Aorta (tissue), 5 donors: ENCODE results near the gene COQ10A. TPM values are rescaled to one million over a fixed set of nuclear protein-coding genes. Genes with fewer than 3 reads are reported as not detected.
"Not testable (repeated sequence)": the region's sequence is repeated elsewhere in the genome, so short reads cannot be mapped to it uniquely, and the experiment has no call there.

ENCODE experiments used
- ATAC-seq: fragments of 200-7000 bp; cut with Tn5 transposase; one replicate; pipeline ENCODE4 v1.9.1; 2022; ENCODE audit warnings: moderate library complexity; ENCODE audit not compliant: low FRiP score
- DNase-seq, 2 donors: peaks; one replicate each; pipeline ENCODE4 v3.0.0-alpha.2; 2020
- H3K27ac ChIP-seq, 2 donors: one replicate each; pipeline ENCODE4 v1.5.1; 2013; ENCODE audit warnings: low read length in 2 of 2, mild to moderate bottlenecking in 2 of 2, moderate library complexity in 2 of 2, control low read depth in 1 of 2, inconsistent platforms in 1 of 2, low read depth in 1 of 2
- H3K27me3 ChIP-seq, 2 donors: one replicate each; pipeline ENCODE4 v1.6.1; 2013; ENCODE audit warnings: control low read depth in 1 of 2, low read length in 1 of 2, mild to moderate bottlenecking in 1 of 2, moderate library complexity in 1 of 2; ENCODE audit not compliant: insufficient read depth in 2 of 2, control insufficient read depth in 1 of 2
- H3K36me3 ChIP-seq, 2 donors: one replicate each; pipeline ENCODE4 v1.6.1; 2013; ENCODE audit warnings: control low read depth in 1 of 2, low read length in 1 of 2, mild to moderate bottlenecking in 1 of 2; ENCODE audit not compliant: insufficient read depth in 2 of 2, control insufficient read depth in 1 of 2
- H3K4me1 ChIP-seq, 2 donors: one replicate each; pipeline ENCODE4 v1.6.1; 2013; ENCODE audit warnings: low read length in 2 of 2, control low read depth in 1 of 2, mild to moderate bottlenecking in 1 of 2, moderate library complexity in 1 of 2; ENCODE audit not compliant: insufficient read depth in 2 of 2, control insufficient read depth in 1 of 2
- H3K4me3 ChIP-seq, 2 donors: one replicate each; pipeline ENCODE4 v1.5.1; 2013; ENCODE audit warnings: low read length in 2 of 2, control low read depth in 1 of 2, mild to moderate bottlenecking in 1 of 2
- H3K9me3 ChIP-seq: one replicate; pipeline ENCODE4 v1.6.1; 2013; ENCODE audit warnings: mild to moderate bottlenecking, low read length; ENCODE audit not compliant: control insufficient read depth
- WGBS, 2 donors: extraction: QIAGEN DNeasy Blood & Tissue Kit; methylation state at CpG; one replicate each; pipeline ENCODE4 v1.1.7; 2013; 5-methylcytosine and 5-hydroxymethylcytosine counted together
- intact Hi-C, 2 donors: fragments of 100-400 bp; cut with DNase I; formaldehyde crosslinking; loops; one replicate each; pipeline versions ENCODE4 v1.14.2 to v1.15.0; 2022
- polyA plus RNA-seq, 2 donors: library from polyadenylated mRNA; stranded (reverse); fragments of 200-250 nt; gene quantifications; one replicate each; pipeline ENCODE4 v1.2.3, GENCODE V29; 2013
- total RNA-seq, 2 donors: library from RNA; stranded (reverse); fragmentation: NEBNext Ultra II Directional; extraction: Animal tissue kit (Norgen Biotek cat#: 25700); gene quantifications; one replicate each; pipeline ENCODE4 v1.2.1, GENCODE V29; 2021
- donor health status: healthy with polysubstance abuse.
- donor health status: Bipolar disorder and iron deficiency.
- donor health status: DM: no; HTN: no; CAD: no.
- donor health status: DM: no; HTN: no; CAD: no.
- donor health status: DM: yes; HTN: yes; CAD: no.

Gene COQ10A
- total and polyA plus RNA-seq, 4 donors, result 11.1 to 18.9 (median 11.5) TPM

DNA sequence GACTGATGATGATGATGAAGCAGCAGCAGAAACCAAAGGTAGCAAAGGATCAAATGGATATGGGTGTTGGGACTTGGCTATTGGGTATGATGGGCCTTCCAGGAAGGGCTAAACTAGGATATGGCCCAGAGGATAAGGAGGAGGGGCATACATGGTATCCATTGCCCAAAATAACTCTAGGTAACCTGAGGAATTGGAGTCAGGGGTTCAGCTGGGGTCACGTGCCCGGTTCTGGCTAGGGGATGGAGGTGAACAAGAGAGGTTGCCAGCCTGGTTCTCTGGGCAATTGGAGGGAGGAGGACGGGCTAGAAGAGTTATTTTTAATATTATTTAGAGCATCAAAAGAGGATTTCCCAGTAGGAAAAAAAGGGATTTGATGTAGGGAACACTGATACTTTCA, 5.8 kb upstream of the COQ10A start:
- ATAC-seq, result no peak
- WGBS, 2 donors, result 72 to 84% methylated on average over 3 of the region's 3 CpGs
- intact Hi-C loops, result no loop called here

DNA sequence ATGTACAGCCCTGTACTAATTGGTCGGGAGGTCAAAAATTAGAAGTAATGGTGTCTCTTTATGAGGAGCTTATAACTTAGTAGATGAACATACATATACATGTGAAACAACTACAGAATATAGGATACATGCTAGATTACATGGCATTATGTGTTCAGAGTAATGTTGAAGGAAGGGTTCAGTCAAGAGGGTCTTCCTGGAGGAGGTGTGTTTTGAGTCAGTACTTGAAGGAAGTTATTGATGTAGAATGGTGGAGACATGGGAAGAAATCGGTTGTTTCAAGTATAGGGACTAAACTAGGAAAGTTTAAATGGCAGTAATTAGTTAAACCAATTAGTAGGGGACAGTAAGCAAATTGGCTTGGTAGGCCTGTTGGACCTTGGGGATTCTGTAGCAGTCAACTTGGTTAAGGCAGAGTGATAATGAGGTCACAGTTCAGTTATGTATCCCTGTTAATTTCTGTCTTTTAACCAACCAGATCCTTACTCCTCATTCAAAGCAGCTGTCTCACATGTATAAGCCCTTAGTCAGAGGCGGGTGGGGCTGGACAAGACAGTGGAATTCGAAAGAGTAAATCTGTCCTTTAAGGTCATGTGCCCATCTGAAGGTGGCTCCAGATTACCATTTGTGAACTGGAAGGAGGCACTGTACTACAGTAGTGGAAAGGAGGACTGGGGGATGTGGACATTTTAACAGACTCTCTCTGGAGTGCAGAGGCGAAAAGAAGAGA, 5.1 kb upstream of the COQ10A start:
- Histone ChIP-seq H3K36me3 (no peaks in the 10 kb centered on the region), H3K27me3 (no peaks in the 10 kb centered on the region), H3K9me3 (no peaks in the 10 kb centered on the region), H3K4me3 (no peak overlapping the region), H3K27ac (no peak overlapping the region), H3K4me1 (peaks cover 0 to under 1% of the 10 kb centered on the region in 2 donors)
- DNase-seq (no peak), ATAC-seq (no peak)
- intact Hi-C loops, result no loop called here
- WGBS, 2 donors, result 87 to 90% methylated on average over 5 of the region's 5 CpGs

More for the DNA sequence above, 5.8 kb upstream of the COQ10A start:
- Histone ChIP-seq H3K4me1 (peaks cover 0 to 3% of the 10 kb centered on the region in 2 donors), H3K27me3 (no peaks in the 10 kb centered on the region), H3K4me3 (no peak overlapping the region), H3K9me3 (no peaks in the 10 kb centered on the region), H3K36me3 (no peaks in the 10 kb centered on the region), H3K27ac (no peak overlapping the region)
- DNase-seq, result peak in 1 of 2 donors; percentile 5

DNA sequence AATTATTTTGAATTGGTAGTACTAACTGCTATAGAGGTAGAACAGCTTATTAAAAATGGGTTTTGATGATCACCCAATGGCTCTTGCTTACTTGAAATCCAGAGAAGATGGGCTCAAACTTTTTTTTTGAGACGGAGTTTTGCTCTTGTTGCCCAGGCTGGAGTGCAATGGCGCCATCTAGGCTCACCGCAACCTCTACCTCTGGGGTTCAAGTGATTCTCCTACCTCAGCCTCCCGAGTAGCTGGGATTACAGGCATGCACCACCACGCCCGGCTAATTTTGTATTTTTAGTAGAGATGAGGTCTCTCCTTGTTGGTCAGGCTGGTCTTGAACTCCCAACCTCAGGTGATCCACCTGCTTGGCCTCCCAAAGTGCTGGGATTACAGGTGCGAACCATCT, 3.8 kb upstream of the COQ10A start:
- intact Hi-C loops, H3K4me1 ChIP-seq, ATAC-seq, H3K36me3 ChIP-seq, DNase-seq, H3K27me3 ChIP-seq, H3K9me3 ChIP-seq, H3K4me3 ChIP-seq, H3K27ac ChIP-seq: not testable (repeated sequence)
- WGBS, 2 donors, result 90 to 93% methylated on average over 7 of the region's 7 CpGs

DNA sequence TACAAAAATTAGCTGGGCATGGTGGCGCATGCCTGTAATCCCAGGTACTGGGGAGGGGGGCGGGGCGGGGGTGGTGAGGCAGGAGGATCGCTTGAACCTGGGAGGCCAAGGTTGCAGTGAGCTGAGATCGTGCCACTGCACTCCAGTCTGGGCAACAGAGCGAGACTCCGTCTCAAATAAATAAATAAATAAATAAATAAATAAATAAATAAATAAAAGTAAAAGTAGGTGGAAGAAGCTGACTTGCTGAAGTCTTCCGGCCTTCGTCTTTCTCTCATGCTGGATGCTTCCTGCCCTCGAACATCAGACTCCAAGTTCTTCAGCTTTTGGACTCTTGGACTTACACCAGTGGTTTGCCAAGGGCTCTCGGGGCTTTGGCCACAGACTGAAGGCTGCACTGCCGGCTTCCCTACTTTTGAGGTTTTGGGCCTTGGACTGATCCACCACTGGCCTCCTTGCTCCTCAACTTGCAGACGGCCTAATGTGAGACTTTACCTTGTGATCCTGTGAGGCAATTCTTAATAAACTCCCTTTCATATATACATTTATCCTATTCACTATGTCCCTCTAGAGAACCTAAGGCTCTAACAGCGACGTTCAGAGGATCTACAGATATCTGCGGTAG, 562 bp upstream of the COQ10A start:
- WGBS, 2 donors, result 44 to 50% methylated on average over 15 to 16 of the region's 16 CpGs
- H3K27me3 ChIP-seq, H3K36me3 ChIP-seq, DNase-seq, H3K4me1 ChIP-seq, intact Hi-C loops, H3K9me3 ChIP-seq, ATAC-seq: not testable (repeated sequence)
- H3K27ac ChIP-seq, result peak overlapping the region in 1 of 2 donors; percentile 72
- peak overlapping the region in 1 of 2 donors; percentile 54 for H3K4me3 ChIP-seq

- 25 to 27% methylated on average over 21 of the region's 21 CpGs for WGBS, 2 donors
- H3K4me1 ChIP-seq, result no peaks in the 10 kb centered on the region
- H3K4me3 ChIP-seq, result peak overlapping the region; percentile 46 to 54
- H3K9me3 ChIP-seq, result no peaks in the 10 kb centered on the region
- H3K27me3 ChIP-seq, result no peaks in the 10 kb centered on the region
- H3K36me3 ChIP-seq, result peaks cover 0 to 1% of the 10 kb centered on the region in 2 donors
- intact Hi-C loops, result no loop called here
- ATAC-seq, result peak; percentile 16
- peak overlapping the region in 1 of 2 donors; percentile 69 for H3K27ac ChIP-seq
- DNase-seq, result no peak
Observed at GRCh38 chr12:56267443-56268071, 815 bp downstream of the COQ10A start.

GRCh38 chr12:56271031-56271430, 4.3 kb downstream of the COQ10A start:
- H3K4me3 ChIP-seq, result no peak overlapping the region
- DNase-seq (no peak), ATAC-seq (peak; percentile 5)
- no peaks in the 10 kb centered on the region for H3K9me3 ChIP-seq
- H3K36me3 ChIP-seq, result peaks cover 6 to 9% of the 10 kb centered on the region in 2 donors
- H3K27ac ChIP-seq, result no peak overlapping the region
- H3K27me3 ChIP-seq, result no peaks in the 10 kb centered on the region
- intact Hi-C loops, result no loop called here
- H3K4me1 ChIP-seq, result no peaks in the 10 kb centered on the region
- WGBS, 2 donors, result 2 to 7% methylated on average over 1 of the region's 1 CpG

DNA sequence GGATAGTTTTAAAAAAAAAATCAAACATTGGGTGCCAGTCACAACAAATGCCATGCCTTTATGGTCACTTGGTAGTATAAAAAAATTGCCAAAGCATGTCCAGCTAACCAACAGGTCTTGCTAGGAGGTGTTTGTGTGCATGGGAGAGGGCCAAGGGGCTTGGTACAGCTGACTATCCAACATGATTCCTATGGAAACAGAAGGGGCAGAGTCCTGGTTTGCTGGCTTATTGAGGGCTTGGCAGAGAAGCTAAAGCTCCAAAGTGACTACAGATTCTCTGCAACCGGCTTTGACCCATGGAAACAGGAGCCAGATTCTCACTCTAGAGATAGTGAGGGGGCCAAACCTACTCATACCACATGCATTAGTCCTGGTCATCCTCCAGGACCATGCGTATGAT, 5.7 kb downstream of the COQ10A start:
- ATAC-seq, H3K27me3 ChIP-seq, H3K4me3 ChIP-seq, intact Hi-C loops, H3K27ac ChIP-seq, H3K9me3 ChIP-seq, H3K4me1 ChIP-seq: not testable (repeated sequence)
- DNase-seq, result peak in 1 of 2 donors; percentile 3
- 74 to 84% methylated on average over 2 of the region's 2 CpGs for WGBS, 2 donors
- peaks cover 6 to 12% of the 10 kb centered on the region in 2 donors for H3K36me3 ChIP-seq

- H3K4me3 ChIP-seq, result no peak overlapping the region
- intact Hi-C loops, result no loop called here
- H3K36me3 ChIP-seq, result peaks cover 6 to 11% of the 10 kb centered on the region in 2 donors
- H3K9me3 ChIP-seq, result no peaks in the 10 kb centered on the region
- 95 to 98% methylated on average over 2 of the region's 2 CpGs for WGBS, 2 donors
- H3K4me1 ChIP-seq, result no peaks in the 10 kb centered on the region
- H3K27me3 ChIP-seq, result no peaks in the 10 kb centered on the region
- DNase-seq (no peak), ATAC-seq (no peak)
- H3K27ac ChIP-seq, result no peak overlapping the region
Observed at GRCh38 chr12:56274299-56274698, 7.6 kb downstream of the COQ10A start.
